Activated naive CD4-positive, alpha-beta T cell treated with anti-CD3 and anti-CD28 coated beads for 36 hours (primary cell): ENCODE measurements around the gene LY6G6D. TPM values are rescaled to one million over a fixed set of nuclear protein-coding genes. Genes with fewer than 3 reads are reported as not detected.

Experiments used
- CTCF ChIA-PET: fragments of 350-600 bp; sonication (Branson Sonifier 250); formaldehyde crosslinking; loops from one replicate; lab custom pipeline; 2021; ENCODE audit warnings: antibody characterized with exemption; lab: Charles Lee
- DNase-seq: peaks from one replicate; pipeline ENCODE4 v3.0.0-alpha.2; 2020
- H3K27ac Mint-ChIP-seq: one replicate; pipeline ENCODE4 v1.8.0; 2021; ENCODE audit warnings: mild to moderate bottlenecking, mixed read lengths
- H3K27me3 Mint-ChIP-seq: one replicate; pipeline ENCODE4 v1.8.0; 2021; ENCODE audit warnings: low read depth, mixed read lengths
- H3K36me3 Mint-ChIP-seq: one replicate; pipeline ENCODE4 v1.8.0; 2021; ENCODE audit warnings: low read depth, mixed read lengths
- H3K4me1 Mint-ChIP-seq: one replicate; pipeline ENCODE4 v1.8.0; 2021; ENCODE audit warnings: low read depth, mixed read lengths
- H3K4me3 Mint-ChIP-seq: one replicate; pipeline ENCODE4 v1.8.0; 2021; ENCODE audit warnings: mild to moderate bottlenecking, moderate library complexity, mixed read lengths
- H3K9me3 Mint-ChIP-seq: one replicate; pipeline ENCODE4 v1.8.0; 2021; ENCODE audit warnings: mixed read lengths
- intact Hi-C: fragments of 100-400 bp; cut with micrococcal nuclease; formaldehyde crosslinking; loops from one replicate; pipeline ENCODE4 v1.15.1; 2023
- total RNA-seq, 2 experiments: library from RNA; stranded (reverse); gene quantifications; one replicate each; pipeline ENCODE4 v1.2.3, GENCODE V29; 2021

Gene LY6G6D
- total RNA-seq, 2 experiments from 2014 or later: not detected

DNA sequence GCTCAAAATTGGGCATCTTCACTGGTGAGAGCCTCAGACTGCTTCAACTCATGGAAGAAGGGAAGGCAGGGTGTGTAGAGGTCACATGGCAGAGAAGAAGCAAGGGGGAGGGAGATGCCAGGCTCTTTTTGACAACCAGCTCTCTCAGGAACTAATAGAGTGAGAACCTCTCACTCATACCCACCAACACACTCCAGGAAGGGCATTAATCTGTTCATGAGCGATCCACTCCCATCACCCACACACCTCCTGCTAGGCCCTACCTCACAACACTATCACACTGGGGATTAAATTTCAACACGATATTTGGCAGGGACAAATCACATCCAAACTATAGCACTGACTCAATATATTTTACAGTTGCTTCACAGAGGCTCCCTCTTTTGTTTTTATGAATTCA, 26.7 kb downstream of the LY6G6D start:
- H3K36me3 Mint-ChIP-seq: peaks cover 50% of the 10 kb centered on the region
- CTCF ChIA-PET: interaction anchor here (2.0 to 2.3 kb wide), 2 partner anchors 28 to 50 kb away, joined by 7 to 11 read pairs; no protein-coding TSS in a partner anchor
- no peak for DNase-seq
- no peaks in the 10 kb centered on the region for H3K27me3 Mint-ChIP-seq
- peaks cover 41% of the 10 kb centered on the region for H3K4me1 Mint-ChIP-seq
- intact Hi-C loops: no loop called here
- no peak overlapping the region for H3K27ac Mint-ChIP-seq
- H3K9me3 Mint-ChIP-seq: no peaks in the 10 kb centered on the region
- peak overlapping the region; percentile 28 for H3K4me3 Mint-ChIP-seq

DNA sequence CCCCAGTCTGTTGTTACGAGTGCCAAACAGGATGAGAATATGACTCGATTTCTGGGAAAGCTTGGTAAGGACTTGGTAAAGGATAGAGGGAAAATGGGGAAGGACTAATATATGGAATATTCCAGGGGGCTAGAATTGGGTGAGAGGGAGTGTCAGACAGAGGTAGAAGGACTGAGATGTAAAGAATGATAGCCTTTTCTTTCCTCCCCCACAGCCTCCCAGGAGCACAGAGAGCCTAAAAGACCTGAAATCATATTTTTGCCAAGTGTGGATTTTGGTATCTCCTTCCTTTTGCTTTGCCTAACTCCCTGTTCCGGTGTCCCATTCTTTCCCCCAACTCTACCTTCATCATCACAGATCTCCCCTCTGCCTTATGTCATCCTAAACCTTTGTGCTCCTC, 27.7 kb downstream of the LY6G6D start:
- Mint-ChIP-seq H3K36me3 (peaks cover 57% of the 10 kb centered on the region), H3K27me3 (no peaks in the 10 kb centered on the region), H3K27ac (no peak overlapping the region), H3K9me3 (no peaks in the 10 kb centered on the region), H3K4me3 (no peak overlapping the region), H3K4me1 (peaks cover 30% of the 10 kb centered on the region)
- intact Hi-C loops: no loop called here
- no peak for DNase-seq
- CTCF ChIA-PET: interaction anchor here (1.4 kb wide), 1 partner anchor 27 kb away, joined by 3 read pairs; no protein-coding TSS in a partner anchor

DNA sequence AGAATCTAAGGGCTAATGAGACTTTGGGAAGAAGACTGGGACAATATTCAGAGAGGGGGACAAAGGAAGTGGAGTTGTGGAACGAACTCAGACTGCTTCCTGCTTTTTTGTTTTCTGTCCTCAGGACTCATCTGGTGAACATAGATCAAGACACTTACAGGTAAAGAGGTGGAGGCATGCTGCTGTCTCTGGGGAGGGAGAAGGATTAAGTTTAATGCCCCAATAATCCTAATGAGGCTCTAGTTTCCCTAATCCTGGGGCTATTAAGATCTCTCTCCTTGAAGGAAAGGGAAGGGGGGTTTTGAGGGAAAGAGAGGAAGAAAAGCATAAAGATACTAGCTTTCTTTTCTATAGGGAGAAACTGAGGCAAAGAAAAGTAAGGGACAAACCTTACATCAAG, 29.3 kb downstream of the LY6G6D start:
- Mint-ChIP-seq H3K36me3 (peaks cover 62% of the 10 kb centered on the region), H3K27me3 (no peaks in the 10 kb centered on the region), H3K9me3 (no peaks in the 10 kb centered on the region), H3K4me3 (no peak overlapping the region), H3K4me1 (peaks cover 15% of the 10 kb centered on the region), H3K27ac (no peak overlapping the region)
- intact Hi-C loops: no loop called here
- DNase-seq: no peak
- CTCF ChIA-PET: no interaction called here

DNA sequence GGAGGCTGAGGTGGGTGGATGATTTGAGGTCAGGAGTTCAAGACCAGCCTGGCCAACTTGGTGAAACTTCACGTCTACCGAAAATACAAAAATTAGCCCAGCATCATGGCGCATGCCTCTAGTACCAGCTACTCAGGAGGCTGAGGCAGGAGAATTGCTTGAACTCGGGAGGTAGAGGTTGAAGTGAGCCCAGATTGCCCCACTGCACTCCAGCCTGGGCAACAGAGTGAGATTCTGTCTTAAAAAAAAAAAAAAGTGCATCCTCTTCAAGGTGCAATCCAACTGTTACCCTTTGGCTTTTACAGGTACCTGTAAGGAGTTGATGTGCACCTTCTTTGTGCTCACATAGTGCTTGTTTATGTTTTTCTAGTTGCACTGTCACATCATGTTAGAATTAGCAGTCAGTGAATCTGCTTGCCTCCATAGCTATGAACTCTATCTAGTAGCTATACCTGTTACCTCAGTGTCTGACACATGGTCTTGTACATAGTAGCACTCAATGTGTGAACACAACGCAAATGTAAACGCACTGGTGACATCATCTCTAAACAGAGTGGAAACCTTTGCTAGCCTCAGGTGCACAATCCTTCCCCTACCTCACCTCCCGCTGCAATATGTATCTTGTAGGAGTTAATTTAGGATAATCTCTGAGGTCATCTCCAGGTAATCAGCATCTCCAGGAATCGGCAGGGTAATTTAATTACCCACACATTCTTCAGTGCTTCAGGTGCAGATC, 34.3 kb downstream of the LY6G6D start:
- Mint-ChIP-seq H3K27ac (no peak overlapping the region), H3K9me3 (no peaks in the 10 kb centered on the region), H3K4me1 (no peaks in the 10 kb centered on the region), H3K4me3 (no peak overlapping the region), H3K36me3 (peaks cover 39% of the 10 kb centered on the region), H3K27me3 (no peaks in the 10 kb centered on the region)
- DNase-seq: no peak
- intact Hi-C loops: no loop called here
- CTCF ChIA-PET: interaction anchor here (0.6 to 1.0 kb wide), 2 partner anchors 20 to 1120 kb away, joined by 3 to 4 read pairs; no protein-coding TSS in a partner anchor

DNA sequence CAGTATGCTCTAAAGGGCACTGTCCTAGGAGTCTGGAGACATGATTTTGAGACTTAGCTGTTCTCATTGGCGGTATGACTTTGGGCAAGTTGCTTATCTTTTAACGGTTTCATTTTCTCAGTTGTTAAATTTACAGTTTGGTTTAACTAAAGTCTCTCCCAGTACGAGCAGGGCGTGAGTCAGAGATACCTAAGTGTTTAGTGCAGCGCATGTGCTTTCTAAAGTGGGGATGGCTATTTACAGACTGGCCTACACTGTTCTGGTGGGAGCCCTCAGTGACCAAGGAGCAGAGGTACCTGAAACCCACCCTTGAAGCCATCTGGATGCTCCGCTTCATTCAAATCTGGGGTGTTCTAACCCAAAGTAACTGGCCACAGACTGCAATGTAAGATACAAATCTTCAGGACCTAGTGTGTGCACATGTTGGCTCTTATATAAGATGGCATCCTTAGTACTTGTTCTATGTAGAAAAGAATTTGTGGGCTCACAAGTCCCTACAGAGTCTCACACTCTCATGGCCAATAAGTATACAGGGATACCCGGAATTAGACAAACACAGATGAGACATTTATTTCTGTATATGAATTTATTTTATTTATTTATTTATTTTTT, 35.4 kb downstream of the LY6G6D start:
- H3K4me3 Mint-ChIP-seq: no peak overlapping the region
- H3K9me3 Mint-ChIP-seq: no peaks in the 10 kb centered on the region
- H3K36me3 Mint-ChIP-seq: peaks cover 32% of the 10 kb centered on the region
- CTCF ChIA-PET: interaction anchor here (1.0 kb wide), 1 partner anchor 19 kb away, joined by 3 read pairs; no protein-coding TSS in a partner anchor
- H3K4me1 Mint-ChIP-seq: no peaks in the 10 kb centered on the region
- intact Hi-C loops: no loop called here
- H3K27ac Mint-ChIP-seq: no peak overlapping the region
- H3K27me3 Mint-ChIP-seq: no peaks in the 10 kb centered on the region
- DNase-seq: no peak

DNA sequence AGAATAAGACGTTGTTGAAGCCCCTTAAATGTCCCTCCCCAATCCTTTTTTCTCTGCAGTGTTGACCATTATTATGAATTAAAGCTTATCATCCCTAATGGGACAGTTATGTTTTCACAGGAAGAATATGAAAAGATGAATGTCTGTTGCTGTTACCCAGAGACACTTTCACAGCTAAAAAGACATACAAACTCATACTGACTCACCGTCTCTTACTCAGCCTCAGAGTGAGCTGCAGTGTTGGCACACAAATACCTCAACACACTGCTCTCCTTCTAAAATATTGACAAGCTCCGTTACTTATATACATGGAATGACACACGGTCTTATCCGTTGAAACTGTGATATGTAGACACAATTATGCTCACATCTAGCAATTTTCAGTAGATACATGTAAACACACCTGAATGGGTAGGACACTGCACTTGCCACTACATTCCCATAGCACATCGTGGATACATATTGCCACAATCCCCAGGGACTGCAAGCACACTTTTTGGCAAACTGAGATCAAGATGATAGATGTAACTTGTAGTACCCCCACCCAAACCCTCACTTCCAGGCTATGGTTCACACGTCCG, 37.7 kb downstream of the LY6G6D start:
- peaks cover 23% of the 10 kb centered on the region for H3K36me3 Mint-ChIP-seq
- CTCF ChIA-PET: interaction anchor here (0.6 to 1.4 kb wide), 2 partner anchors 17 to 400 kb away, joined by 3 to 9 read pairs; no protein-coding TSS in a partner anchor
- intact Hi-C loops: no loop called here
- H3K27me3 Mint-ChIP-seq: no peaks in the 10 kb centered on the region
- no peak overlapping the region for H3K27ac Mint-ChIP-seq
- DNase-seq: no peak
- H3K4me3 Mint-ChIP-seq: no peak overlapping the region
- H3K9me3 Mint-ChIP-seq: no peaks in the 10 kb centered on the region
- H3K4me1 Mint-ChIP-seq: no peaks in the 10 kb centered on the region

DNA sequence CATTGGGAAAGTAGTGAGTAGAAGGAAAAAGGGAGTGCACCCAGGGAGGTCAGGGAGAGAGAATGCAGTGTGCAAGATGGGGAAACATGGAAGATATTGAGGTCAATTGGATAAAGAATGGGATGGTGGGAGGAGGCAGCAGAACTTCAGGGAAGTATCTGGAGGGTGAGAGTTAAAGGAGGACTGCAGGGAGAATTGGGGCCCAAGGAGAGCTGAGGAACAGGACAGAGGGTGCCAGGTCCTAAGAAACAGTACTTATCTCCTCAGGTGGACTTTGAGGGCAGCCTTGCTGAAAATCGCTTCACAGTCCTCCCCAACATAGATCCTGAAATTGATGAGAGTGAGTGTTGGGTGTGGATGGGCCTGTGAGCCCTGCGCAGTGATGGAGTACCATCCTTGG, 43.1 kb downstream of the LY6G6D start:
- CTCF ChIA-PET: no interaction called here
- no peak for DNase-seq
- Mint-ChIP-seq H3K27ac (no peak overlapping the region), H3K4me3 (no peak overlapping the region), H3K27me3 (no peaks in the 10 kb centered on the region), H3K4me1 (no peaks in the 10 kb centered on the region), H3K36me3 (peaks cover 52% of the 10 kb centered on the region), H3K9me3 (no peaks in the 10 kb centered on the region)
- intact Hi-C loops: no loop called here

DNA sequence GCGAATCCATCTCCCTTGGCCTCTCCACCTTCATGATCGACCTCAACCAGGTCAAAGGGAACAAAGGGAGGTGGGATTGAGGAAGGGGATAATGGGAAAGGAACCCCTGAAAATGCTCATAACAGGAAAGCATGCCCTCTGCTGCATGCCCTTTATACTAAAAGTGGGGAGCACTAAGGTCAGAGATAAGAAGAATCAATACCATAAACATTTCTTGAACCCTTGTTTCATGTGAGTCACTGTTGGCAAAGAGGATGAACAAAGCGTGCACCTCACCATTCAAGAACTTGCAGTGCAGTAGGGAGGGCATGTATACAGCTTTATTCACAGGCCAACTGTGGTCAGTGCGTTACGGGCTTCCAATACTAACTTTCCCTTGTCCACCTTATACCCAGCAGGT, 45.6 kb downstream of the LY6G6D start:
- DNase-seq: no peak
- no peak overlapping the region for H3K4me3 Mint-ChIP-seq
- H3K27ac Mint-ChIP-seq: no peak overlapping the region
- peaks cover 59% of the 10 kb centered on the region for H3K36me3 Mint-ChIP-seq
- H3K4me1 Mint-ChIP-seq: peaks cover 2% of the 10 kb centered on the region
- no peaks in the 10 kb centered on the region for H3K27me3 Mint-ChIP-seq
- no peaks in the 10 kb centered on the region for H3K9me3 Mint-ChIP-seq
- CTCF ChIA-PET: no interaction called here
- intact Hi-C loops: no loop called here

DNA sequence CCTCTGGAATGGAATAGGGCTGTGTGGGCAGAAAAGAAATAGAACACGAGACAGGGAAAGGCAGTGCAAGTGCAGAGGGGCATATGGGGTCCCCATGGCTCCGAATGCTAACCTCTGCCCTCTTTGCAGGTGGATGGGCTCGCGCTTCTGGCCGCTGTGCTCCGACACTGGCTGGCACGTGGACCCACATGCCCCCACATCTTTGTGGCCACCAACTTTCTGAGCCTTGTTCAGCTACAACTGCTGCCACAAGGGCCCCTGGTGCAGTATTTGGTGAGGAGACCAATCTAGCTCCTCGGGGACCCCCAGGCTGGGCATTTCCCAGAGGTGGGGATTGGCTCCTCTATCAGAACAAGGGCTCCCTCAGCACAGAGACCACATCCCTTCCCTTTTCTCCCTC, 46.2 kb downstream of the LY6G6D start:
- Mint-ChIP-seq H3K36me3 (peaks cover 58% of the 10 kb centered on the region), H3K27ac (no peak overlapping the region), H3K4me3 (no peak overlapping the region), H3K4me1 (peaks cover 2% of the 10 kb centered on the region), H3K9me3 (no peaks in the 10 kb centered on the region), H3K27me3 (no peaks in the 10 kb centered on the region)
- CTCF ChIA-PET: no interaction called here
- no peak for DNase-seq
- intact Hi-C loops: no loop called here

DNA sequence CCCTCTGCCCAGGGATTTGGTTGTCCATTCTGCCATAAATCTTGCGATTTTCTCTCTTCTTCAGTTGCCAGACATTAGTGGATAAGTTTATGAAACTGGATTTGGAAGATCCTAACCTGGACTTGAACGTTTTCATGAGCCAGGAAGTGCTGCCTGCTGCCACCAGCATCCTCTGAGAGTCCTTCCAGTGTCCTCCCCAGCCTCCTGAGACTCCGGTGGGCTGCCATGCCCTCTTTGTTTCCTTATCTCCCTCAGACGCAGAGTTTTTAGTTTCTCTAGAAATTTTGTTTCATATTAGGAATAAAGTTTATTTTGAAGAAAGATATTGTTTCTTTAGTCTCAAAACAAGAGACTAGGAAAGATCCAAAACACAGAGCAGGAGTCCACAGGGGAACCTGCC, 47.2 kb downstream of the LY6G6D start, which contains the start of gene SAPCD1:
Gene SAPCD1 (plus strand): TSS at position 301 of the 400 bp plus-strand sequence. CDS start 399 bp downstream, outside the sequence.
- H3K4me1 Mint-ChIP-seq: peaks cover 2% of the 10 kb centered on the region
- DNase-seq: no peak
- no peaks in the 10 kb centered on the region for H3K27me3 Mint-ChIP-seq
- H3K36me3 Mint-ChIP-seq: peaks cover 58% of the 10 kb centered on the region
- H3K9me3 Mint-ChIP-seq: no peaks in the 10 kb centered on the region
- no peak within 1 kb of the TSS for H3K4me3 Mint-ChIP-seq
- no peak within 1 kb of the TSS for H3K27ac Mint-ChIP-seq
- intact Hi-C loops: no loop called here
- CTCF ChIA-PET: no interaction called here

DNA sequence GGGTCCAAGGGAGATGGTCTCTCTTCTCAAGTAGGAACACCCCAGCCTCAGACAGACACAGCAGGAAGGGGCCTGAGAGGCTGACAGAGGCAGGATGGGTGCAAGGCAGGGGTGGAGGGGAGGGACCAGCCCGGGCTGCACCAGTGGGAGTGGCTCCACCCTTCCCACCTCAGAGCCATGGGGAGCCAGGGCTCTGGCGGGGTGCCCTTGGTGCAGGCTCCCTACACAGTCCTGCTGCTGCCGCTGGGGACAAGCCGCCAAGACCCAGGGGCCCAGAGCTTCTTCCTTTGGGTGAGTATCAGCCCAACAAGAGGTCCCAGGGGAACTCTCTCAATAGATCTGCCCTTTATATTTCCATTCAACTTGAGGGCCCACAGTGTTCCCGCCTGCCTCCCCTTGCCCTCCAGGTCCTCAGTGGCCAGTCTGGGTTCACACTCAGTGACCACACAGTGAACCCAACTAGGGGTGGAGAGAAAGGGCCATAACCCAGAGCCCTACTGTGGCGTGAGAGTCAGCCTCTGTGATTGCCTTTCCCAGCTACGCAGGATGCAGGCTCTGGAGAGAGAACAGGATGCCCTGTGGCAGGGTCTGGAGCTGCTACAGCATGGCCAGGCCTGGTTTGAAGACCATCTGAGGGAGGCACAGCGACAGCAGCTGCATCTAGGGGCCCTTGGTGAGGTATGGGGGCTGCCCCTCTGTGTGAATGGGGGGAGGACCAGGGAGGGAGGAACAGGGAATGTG, 47.9 kb downstream of the LY6G6D start:
- intact Hi-C loops: no loop called here
- H3K27me3 Mint-ChIP-seq: no peaks in the 10 kb centered on the region
- no peak overlapping the region for H3K27ac Mint-ChIP-seq
- CTCF ChIA-PET: no interaction called here
- H3K36me3 Mint-ChIP-seq: peaks cover 55% of the 10 kb centered on the region
- no peak for DNase-seq
- peaks cover 2% of the 10 kb centered on the region for H3K4me1 Mint-ChIP-seq
- no peaks in the 10 kb centered on the region for H3K9me3 Mint-ChIP-seq
- H3K4me3 Mint-ChIP-seq: no peak overlapping the region

DNA sequence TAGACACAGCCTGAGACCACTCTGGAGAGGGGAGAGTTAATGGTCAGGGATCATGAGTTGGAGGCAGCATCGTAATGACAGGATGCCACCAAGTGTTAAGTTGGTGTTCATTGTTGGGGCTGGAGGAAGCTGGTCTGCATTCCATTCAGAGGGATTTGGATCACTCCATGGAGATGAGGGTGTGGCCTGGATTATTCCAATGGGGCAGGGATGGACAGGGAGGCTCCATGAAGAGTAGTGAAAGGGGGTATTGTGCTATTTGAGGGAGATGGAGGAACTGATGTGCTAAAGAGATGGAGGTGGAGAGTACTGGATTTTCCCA, 48.4 kb downstream of the LY6G6D start:
- peaks cover 2% of the 10 kb centered on the region for H3K4me1 Mint-ChIP-seq
- intact Hi-C loops: no loop called here
- DNase-seq: no peak
- no peaks in the 10 kb centered on the region for H3K27me3 Mint-ChIP-seq
- no peak overlapping the region for H3K27ac Mint-ChIP-seq
- H3K9me3 Mint-ChIP-seq: no peaks in the 10 kb centered on the region
- no peak overlapping the region for H3K4me3 Mint-ChIP-seq
- CTCF ChIA-PET: no interaction called here
- peaks cover 49% of the 10 kb centered on the region for H3K36me3 Mint-ChIP-seq
